SH-SY5Y (cell line): ENCODE data around the gene ZNF740.

Source experiments
- GATA2 ChIP-seq: IDR thresholded peaks from 2 replicates; pipeline ENCODE4 v1.6.1; 2011; ENCODE audit warnings: mild to moderate bottlenecking, low read depth, low read length
- GATA3 ChIP-seq: IDR thresholded peaks from 2 replicates; pipeline ENCODE4 v1.6.1; 2011; ENCODE audit warnings: low read depth, mild to moderate bottlenecking, low read length, moderate library complexity

- no peak for TF ChIP-seq GATA2
- no peak for TF ChIP-seq GATA3
Observed at GRCh38 chr12:53244337-53244736, 63.8 kb downstream of the ZNF740 start.
